GM19193 (cell line): Measurements from ENCODE around the gene CRISPLD2.

Source experiments
- POLR2A ChIP-seq: IDR thresholded peaks from 4 replicates; pipeline ENCODE4 v1.6.1; 2011; ENCODE audit not compliant: insufficient read depth, insufficient read length; ENCODE audit errors: extremely low read depth

The CRISPLD2 gene

GRCh38 chr16:84947022-84947421 is 127.2 kb downstream of the CRISPLD2 start:
- TF ChIP-seq POLR2A: no peak

GRCh38 chr16:84947996-84948850 is 128.4 kb downstream of the CRISPLD2 start:
- no peak for TF ChIP-seq POLR2A

GRCh38 chr16:84948851-84949610 is 129.2 kb downstream of the CRISPLD2 start:
- no peak for TF ChIP-seq POLR2A

- no peak for TF ChIP-seq POLR2A
Measured at GRCh38 chr16:84949772-84950436, 130.1 kb downstream of the CRISPLD2 start.

GRCh38 chr16:84950906-84951305 is 131.1 kb downstream of the CRISPLD2 start:
- no peak for TF ChIP-seq POLR2A

- TF ChIP-seq POLR2A: no peak
Measured at GRCh38 chr16:84952335-84953189, 132.8 kb downstream of the CRISPLD2 start.

GRCh38 chr16:84953190-84953746 is 133.5 kb downstream of the CRISPLD2 start:
- TF ChIP-seq POLR2A: no peak

- no peak for TF ChIP-seq POLR2A
Measured at GRCh38 chr16:84955427-84955826, 135.6 kb downstream of the CRISPLD2 start.

GRCh38 chr16:84957192-84957591 is 137.4 kb downstream of the CRISPLD2 start:
- no peak for TF ChIP-seq POLR2A

GRCh38 chr16:84957792-84958191 is 138.0 kb downstream of the CRISPLD2 start:
- TF ChIP-seq POLR2A: no peak
